ENCODE measurements around the gene CTTNBP2NL. TPM values are rescaled to one million over a fixed set of nuclear protein-coding genes. Genes with fewer than 3 reads are reported as not detected.

Gene CTTNBP2NL
- total RNA-seq, 6 donors from 2014 or later: 33.1 to 95.3 (median 53.7) TPM

GRCh38 chr1:112488141-112488540 is 92.1 kb downstream of the CTTNBP2NL start:
- H3K27ac ChIP-seq: no peak overlapping the region
- TF ChIP-seq EP300 (IDR thresholded peaks at IDR 0.05): no peak
- no peak for TF ChIP-seq POLR2A (IDR thresholded peaks at IDR 0.05)
- TF ChIP-seq CTCF (IDR thresholded peaks at IDR 0.05): no peak
- no peak for TF ChIP-seq POLR2AphosphoS5 (IDR thresholded peaks at IDR 0.05)
- H3K4me1 ChIP-seq: no peaks in the 10 kb centered on the region
- no peaks in the 10 kb centered on the region for H3K27me3 ChIP-seq
- no peaks in the 10 kb centered on the region for H3K9me3 ChIP-seq
- ATAC-seq (ENCODE audit: low FRiP score in 2 of 2) (no peak), DNase-seq (no peak)
- 96 to 98% methylated on average over 5 of the region's 5 CpGs for WGBS, 2 donors
- no peak overlapping the region for H3K4me3 ChIP-seq
- H3K36me3 ChIP-seq: peaks cover 0 to 2% (median 0%) of the 10 kb centered on the region in 4 donors

GRCh38 chr1:112492076-112492475 is 96.1 kb downstream of the CTTNBP2NL start:
- no peak for ATAC-seq (ENCODE audit: low FRiP score in 2 of 2)
- Histone ChIP-seq H3K9me3 (no peaks in the 10 kb centered on the region), H3K27me3 (no peaks in the 10 kb centered on the region), H3K27ac (no peak overlapping the region), H3K4me1 (no peaks in the 10 kb centered on the region), H3K36me3 (peaks cover 0 to 2% (median 0%) of the 10 kb centered on the region in 4 donors), H3K4me3 (no peak overlapping the region)
- DNase-seq: no peak
- TF ChIP-seq EP300 (IDR thresholded peaks at IDR 0.05) (no peak), POLR2AphosphoS5 (IDR thresholded peaks at IDR 0.05) (no peak), CTCF (IDR thresholded peaks at IDR 0.05) (no peak), POLR2A (IDR thresholded peaks at IDR 0.05) (no peak)
- WGBS, 2 donors: 83 to 87% methylated on average over 1 of the region's 1 CpG

GRCh38 chr1:112493351-112493750 is 97.3 kb downstream of the CTTNBP2NL start:
- Histone ChIP-seq H3K4me3 (no peak overlapping the region), H3K27ac (no peak overlapping the region), H3K4me1 (no peaks in the 10 kb centered on the region), H3K9me3 (no peaks in the 10 kb centered on the region), H3K27me3 (no peaks in the 10 kb centered on the region), H3K36me3 (peaks cover 0 to 2% (median 0%) of the 10 kb centered on the region in 4 donors)
- DNase-seq: no peak
- ATAC-seq (ENCODE audit: low FRiP score in 2 of 2): no peak
- 84 to 95% methylated on average over 6 of the region's 6 CpGs for WGBS, 2 donors
- TF ChIP-seq POLR2AphosphoS5 (IDR thresholded peaks at IDR 0.05) (no peak), POLR2A (IDR thresholded peaks at IDR 0.05) (no peak), EP300 (IDR thresholded peaks at IDR 0.05) (no peak), CTCF (IDR thresholded peaks at IDR 0.05) (no peak)

- H3K4me1 ChIP-seq: peaks cover 0 to 1% (median 0%) of the 10 kb centered on the region in 4 donors
- no peak for TF ChIP-seq POLR2A (IDR thresholded peaks at IDR 0.05)
- ATAC-seq (ENCODE audit: low FRiP score in 2 of 2): no peak
- 80 to 86% methylated on average over 5 of the region's 5 CpGs for WGBS, 2 donors
- H3K36me3 ChIP-seq: no peaks in the 10 kb centered on the region
- no peak overlapping the region for H3K27ac ChIP-seq
- H3K4me3 ChIP-seq: no peak overlapping the region
- no peak for DNase-seq
- H3K9me3 ChIP-seq: no peaks in the 10 kb centered on the region
- no peaks in the 10 kb centered on the region for H3K27me3 ChIP-seq
Observed at GRCh38 chr1:112496290-112496689, 100.3 kb downstream of the CTTNBP2NL start.

- H3K27me3 ChIP-seq: peaks cover 0 to 5% (median 0%) of the 10 kb centered on the region in 4 donors
- peak overlapping the region; percentile 22 to 53 (median 48) for H3K4me3 ChIP-seq
- peak overlapping the region in 2 of 4 donors; percentile 51 to 59 for H3K27ac ChIP-seq
- TF ChIP-seq EP300 (IDR thresholded peaks at IDR 0.05) (no peak), CTCF (IDR thresholded peaks at IDR 0.05) (peak; percentile 65 to 81 (median 76)), POLR2A (IDR thresholded peaks at IDR 0.05) (no peak), POLR2AphosphoS5 (IDR thresholded peaks at IDR 0.05) (peak in 1 of 2 donors; percentile 39)
- DNase-seq: peak; percentile 70 to 95
- no peaks in the 10 kb centered on the region for H3K36me3 ChIP-seq
- H3K9me3 ChIP-seq: no peaks in the 10 kb centered on the region
- ATAC-seq (ENCODE audit: low FRiP score in 2 of 2): peak; percentile 34 to 88
- peaks cover 9 to 15% (median 12%) of the 10 kb centered on the region in 4 donors for H3K4me1 ChIP-seq
- 5 to 32% methylated on average over 9 to 64 of the region's 65 CpGs for WGBS, 2 donors
Observed at GRCh38 chr1:112501810-112502641, 106.0 kb downstream of the CTTNBP2NL start.

Measured in upper lobe of left lung (tissue), 6 donors.